DMS79 treated with DMSO at 0.1 percent for 48 hours (cell line): ENCODE results near the gene NPAS3.

Source experiments
- DNase-seq: peaks from one replicate; lab custom pipeline; 2025; lab: John Stamatoyannopoulos, UW

NPAS3 gene

GRCh38 chr14:32938719-32939253 is at the start of gene NPAS3:
NPAS3 (plus strand) TSS chr14:32938879.
- no peak for DNase-seq

GRCh38 chr14:32896979-32897697 is 41.5 kb upstream of the NPAS3 start:
- DNase-seq = peak; percentile 60

GRCh38 chr14:32897698-32898064 is 41.0 kb upstream of the NPAS3 start:
- no peak for DNase-seq

- DNase-seq = no peak
Measured at GRCh38 chr14:32898876-32899275, 39.8 kb upstream of the NPAS3 start.

GRCh38 chr14:32900547-32900946 is 38.1 kb upstream of the NPAS3 start:
- DNase-seq = no peak

- DNase-seq = no peak
Measured at GRCh38 chr14:32905013-32905412, 33.7 kb upstream of the NPAS3 start.

- no peak for DNase-seq
Measured at GRCh38 chr14:32906672-32907071, 32.0 kb upstream of the NPAS3 start.

GRCh38 chr14:32908196-32909084 is 30.2 kb upstream of the NPAS3 start:
- no peak for DNase-seq

GRCh38 chr14:32913725-32914124 is 25.0 kb upstream of the NPAS3 start:
- DNase-seq = no peak

- DNase-seq = no peak
Measured at GRCh38 chr14:32914391-32914790, 24.3 kb upstream of the NPAS3 start.

GRCh38 chr14:32920696-32921276 is 17.9 kb upstream of the NPAS3 start:
- no peak for DNase-seq

- DNase-seq = no peak
Measured at GRCh38 chr14:32925439-32925838, 13.2 kb upstream of the NPAS3 start.

GRCh38 chr14:32932302-32932913 is 6.3 kb upstream of the NPAS3 start:
- no peak for DNase-seq

GRCh38 chr14:32932914-32933628 is 5.6 kb upstream of the NPAS3 start:
- DNase-seq = no peak

GRCh38 chr14:32933629-32934072 is 5.0 kb upstream of the NPAS3 start:
- no peak for DNase-seq

GRCh38 chr14:32934073-32934880 is 4.4 kb upstream of the NPAS3 start:
- peak; percentile 56 for DNase-seq

- DNase-seq = no peak
Measured at GRCh38 chr14:32934881-32935633, 3.6 kb upstream of the NPAS3 start.

GRCh38 chr14:32939254-32940065 is 781 bp downstream of the NPAS3 start:
- DNase-seq = peak; percentile 62

GRCh38 chr14:32940066-32940651 is 1.5 kb downstream of the NPAS3 start:
- no peak for DNase-seq
